HepG2 (cell line): Measurements from ENCODE around the gene SNRPN. TPM values are rescaled to one million over a fixed set of nuclear protein-coding genes. Genes with fewer than 3 reads are reported as not detected.

ENCODE experiments used
- CENPT ChIP-seq: sonication (generic); formaldehyde crosslinking; IDR thresholded peaks from 2 replicates; pipeline ENCODE4 v1.8.0; 2022; ENCODE audit warnings: low read depth, mild to moderate bottlenecking, moderate library complexity, missing genetic modification reagents
- DMAP1 ChIP-seq: IDR thresholded peaks from 2 replicates; pipeline ENCODE4 v1.6.1; 2016
- GABPA ChIP-seq, 2 experiments: IDR thresholded peaks; 2 replicates each; pipeline ENCODE4 v1.6.1; 2011 to 2016; ENCODE audit warnings: low read depth in 2 of 2, low read length in 1 of 2, missing biosample characterization in 1 of 2, missing genetic modification characterization in 1 of 2
- KDM5A ChIP-seq: fragments of 200-600 bp; sonication (generic); IDR thresholded peaks from 2 replicates; pipeline ENCODE4 v1.7.0; 2018; ENCODE audit warnings: antibody characterized with exemption, mild to moderate bottlenecking, low read length, borderline replicate concordance
- MAZ ChIP-seq, 2 experiments: sonication (generic) in 1 of 2; formaldehyde crosslinking in 1 of 2; IDR thresholded peaks; 2 replicates each; pipeline versions ENCODE4 v1.5.0 to v1.6.1; 2012 to 2020; ENCODE audit warnings: low read depth in 2 of 2, mild to moderate bottlenecking in 2 of 2, borderline replicate concordance in 1 of 2, improper control_type of control experiment in 1 of 2, low read length in 1 of 2, missing genetic modification reagents in 1 of 2, moderate library complexity in 1 of 2
- PHF20 ChIP-seq: sonication (generic); formaldehyde crosslinking; IDR thresholded peaks from 2 replicates; pipeline ENCODE4 v1.5.0; 2020; ENCODE audit warnings: mild to moderate bottlenecking, missing genetic modification reagents
- PHF5A ChIP-seq: IDR thresholded peaks from one replicate; pipeline ENCODE4 v1.6.1; 2018; ENCODE audit warnings: low read depth, missing genetic modification reagents; ENCODE audit not compliant: unreplicated experiment
- TEAD3 ChIP-seq: optimal IDR thresholded peaks from 2 replicates; pipeline ENCODE3; 2016; ENCODE audit warnings: borderline replicate concordance
- THAP11 ChIP-seq: IDR thresholded peaks from 2 replicates; pipeline ENCODE4 v1.6.1; 2016; ENCODE audit warnings: missing biosample characterization, missing genetic modification reagents
- XRCC5 ChIP-seq: fragments of 200-400 bp; formaldehyde crosslinking; optimal IDR thresholded peaks from 2 replicates; pipeline ENCODE3; 2017; ENCODE audit warnings: mild to moderate bottlenecking, low read length
- ZMYM3 ChIP-seq: sonication (generic); formaldehyde crosslinking; IDR thresholded peaks from 2 replicates; pipeline ENCODE4 v1.5.1; 2020; ENCODE audit warnings: mild to moderate bottlenecking, missing genetic modification reagents
- ZNF101 ChIP-seq: sonication (generic); formaldehyde crosslinking; IDR thresholded peaks from 2 replicates; pipeline ENCODE4 v1.4.0; 2020; ENCODE audit warnings: mild to moderate bottlenecking, low read depth, missing genetic modification reagents, borderline replicate concordance
- ZNF256 ChIP-seq: sonication (generic); formaldehyde crosslinking; conservative IDR thresholded peaks from 2 replicates; pipeline ENCODE4 v1.4.0; 2020; ENCODE audit warnings: missing genetic modification reagents
- ZNF460 ChIP-seq: sonication (generic); formaldehyde crosslinking; IDR thresholded peaks from 2 replicates; pipeline ENCODE4 v1.5.1; 2020; ENCODE audit warnings: missing genetic modification reagents, mild to moderate bottlenecking, borderline replicate concordance
- ZNF543 ChIP-seq: sonication (generic); formaldehyde crosslinking; IDR thresholded peaks from 2 replicates; pipeline ENCODE4 v1.4.0; 2020; ENCODE audit warnings: mild to moderate bottlenecking, missing genetic modification reagents
- ZNF572 ChIP-seq: sonication (generic); formaldehyde crosslinking; IDR thresholded peaks from 2 replicates; pipeline ENCODE4 v1.5.1; 2020; ENCODE audit warnings: mild to moderate bottlenecking, missing genetic modification reagents
- ZNF580 ChIP-seq: IDR thresholded peaks from 2 replicates; pipeline ENCODE4 v1.6.1; 2016; ENCODE audit warnings: low read depth, borderline replicate concordance
- polyA plus RNA-seq, 8 experiments: library from polyadenylated mRNA; depleted of rRNA in 3 of 8; stranded (reverse) in 7 of 8; unstranded in 1 of 8; fragments of >200 nt; fragmentation: Illumina TruSeq in 4 of 8; extraction: Trizol in 4 of 8; gene quantifications; 2 replicates each; pipeline versions ENCODE4 v1.2.1 to v1.2.3, GENCODE V29; 2011 to 2016; ENCODE audit warnings: low read depth in 4 of 8, missing spikeins in 1 of 8, mixed read lengths in 1 of 8; ENCODE audit not compliant: insufficient read depth in 1 of 8
- total RNA-seq, 5 experiments: library from RNA; depleted of rRNA; stranded (reverse); fragments of >200 nt; fragmentation: Illumina TruSeq; extraction: Trizol; gene quantifications; 2 replicates each; pipeline ENCODE4 v1.2.3, GENCODE V29; 2016; ENCODE audit warnings: low read depth in 1 of 5
- TF ChIP-seq, protein P1 (sequence below): sonication (generic); formaldehyde crosslinking; IDR thresholded peaks from 2 replicates; pipeline ENCODE4 v1.4.0; 2020; ENCODE audit warnings: mild to moderate bottlenecking, missing genetic modification reagents
- TF ChIP-seq, protein P2 (sequence below): IDR thresholded peaks from 2 replicates; pipeline ENCODE4 v1.6.1; 2016; ENCODE audit warnings: mild to moderate bottlenecking
- TF ChIP-seq, protein P3 (sequence below): sonication (generic); formaldehyde crosslinking; IDR thresholded peaks from 2 replicates; pipeline ENCODE4 v1.8.0; 2022; ENCODE audit warnings: mild to moderate bottlenecking, missing genetic modification reagents, borderline replicate concordance

Gene SNRPN
- total and polyA plus RNA-seq, 2 of the 13 experiments (the other 11 are each of a cell fraction or from before 2014, with no cell fraction given) = 133 to 212 TPM

GRCh38 chr15:24956111-24956838 lies 1.5 kb downstream of the SNRPN start (continued):
- TF ChIP-seq MAZ (IDR thresholded peaks at IDR 0.05; ENCODE audit: borderline replicate concordance, low read depth, low read length) = no peak
- TF ChIP-seq MAZ (CRISPR knock-in tag; IDR thresholded peaks at IDR 0.05; ENCODE audit: low read depth) = peak; percentile 62; the same call in 1 of the 2 replicates
- no peak for TF ChIP-seq TEAD3 (CRISPR knock-in tag)
- peak; percentile 31; the same call in 1 of the 2 replicates for TF ChIP-seq KDM5A
- TF ChIP-seq ZNF256 (CRISPR knock-in tag) = no peak
- TF ChIP-seq DMAP1 (CRISPR knock-in tag) = peak; percentile 56
- no peak for TF ChIP-seq ZNF543 (CRISPR knock-in tag)
- TF ChIP-seq, protein P1, sequence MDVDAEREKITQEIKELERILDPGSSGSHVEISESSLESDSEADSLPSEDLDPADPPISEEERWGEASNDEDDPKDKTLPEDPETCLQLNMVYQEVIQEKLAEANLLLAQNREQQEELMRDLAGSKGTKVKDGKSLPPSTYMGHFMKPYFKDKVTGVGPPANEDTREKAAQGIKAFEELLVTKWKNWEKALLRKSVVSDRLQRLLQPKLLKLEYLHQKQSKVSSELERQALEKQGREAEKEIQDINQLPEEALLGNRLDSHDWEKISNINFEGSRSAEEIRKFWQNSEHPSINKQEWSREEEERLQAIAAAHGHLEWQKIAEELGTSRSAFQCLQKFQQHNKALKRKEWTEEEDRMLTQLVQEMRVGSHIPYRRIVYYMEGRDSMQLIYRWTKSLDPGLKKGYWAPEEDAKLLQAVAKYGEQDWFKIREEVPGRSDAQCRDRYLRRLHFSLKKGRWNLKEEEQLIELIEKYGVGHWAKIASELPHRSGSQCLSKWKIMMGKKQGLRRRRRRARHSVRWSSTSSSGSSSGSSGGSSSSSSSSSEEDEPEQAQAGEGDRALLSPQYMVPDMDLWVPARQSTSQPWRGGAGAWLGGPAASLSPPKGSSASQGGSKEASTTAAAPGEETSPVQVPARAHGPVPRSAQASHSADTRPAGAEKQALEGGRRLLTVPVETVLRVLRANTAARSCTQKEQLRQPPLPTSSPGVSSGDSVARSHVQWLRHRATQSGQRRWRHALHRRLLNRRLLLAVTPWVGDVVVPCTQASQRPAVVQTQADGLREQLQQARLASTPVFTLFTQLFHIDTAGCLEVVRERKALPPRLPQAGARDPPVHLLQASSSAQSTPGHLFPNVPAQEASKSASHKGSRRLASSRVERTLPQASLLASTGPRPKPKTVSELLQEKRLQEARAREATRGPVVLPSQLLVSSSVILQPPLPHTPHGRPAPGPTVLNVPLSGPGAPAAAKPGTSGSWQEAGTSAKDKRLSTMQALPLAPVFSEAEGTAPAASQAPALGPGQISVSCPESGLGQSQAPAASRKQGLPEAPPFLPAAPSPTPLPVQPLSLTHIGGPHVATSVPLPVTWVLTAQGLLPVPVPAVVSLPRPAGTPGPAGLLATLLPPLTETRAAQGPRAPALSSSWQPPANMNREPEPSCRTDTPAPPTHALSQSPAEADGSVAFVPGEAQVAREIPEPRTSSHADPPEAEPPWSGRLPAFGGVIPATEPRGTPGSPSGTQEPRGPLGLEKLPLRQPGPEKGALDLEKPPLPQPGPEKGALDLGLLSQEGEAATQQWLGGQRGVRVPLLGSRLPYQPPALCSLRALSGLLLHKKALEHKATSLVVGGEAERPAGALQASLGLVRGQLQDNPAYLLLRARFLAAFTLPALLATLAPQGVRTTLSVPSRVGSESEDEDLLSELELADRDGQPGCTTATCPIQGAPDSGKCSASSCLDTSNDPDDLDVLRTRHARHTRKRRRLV (CRISPR knock-in tag) = peak; percentile 48; the same call in 1 of the 2 replicates
- no peak for TF ChIP-seq CENPT (CRISPR knock-in tag)
- TF ChIP-seq XRCC5 = peak; percentile 24
- no peak for TF ChIP-seq ZNF572 (CRISPR knock-in tag)
- TF ChIP-seq, protein P2, sequence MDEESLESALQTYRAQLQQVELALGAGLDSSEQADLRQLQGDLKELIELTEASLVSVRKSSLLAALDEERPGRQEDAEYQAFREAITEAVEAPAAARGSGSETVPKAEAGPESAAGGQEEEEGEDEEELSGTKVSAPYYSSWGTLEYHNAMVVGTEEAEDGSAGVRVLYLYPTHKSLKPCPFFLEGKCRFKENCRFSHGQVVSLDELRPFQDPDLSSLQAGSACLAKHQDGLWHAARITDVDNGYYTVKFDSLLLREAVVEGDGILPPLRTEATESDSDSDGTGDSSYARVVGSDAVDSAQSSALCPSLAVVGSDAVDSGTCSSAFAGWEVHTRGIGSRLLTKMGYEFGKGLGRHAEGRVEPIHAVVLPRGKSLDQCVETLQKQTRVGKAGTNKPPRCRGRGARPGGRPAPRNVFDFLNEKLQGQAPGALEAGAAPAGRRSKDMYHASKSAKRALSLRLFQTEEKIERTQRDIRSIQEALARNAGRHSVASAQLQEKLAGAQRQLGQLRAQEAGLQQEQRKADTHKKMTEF (CRISPR knock-in tag) = 0 out of 2 replicates have a peak, but pooled peaks have one; percentile 27
- TF ChIP-seq ZMYM3 (CRISPR knock-in tag) = no peak
- TF ChIP-seq, protein P3, sequence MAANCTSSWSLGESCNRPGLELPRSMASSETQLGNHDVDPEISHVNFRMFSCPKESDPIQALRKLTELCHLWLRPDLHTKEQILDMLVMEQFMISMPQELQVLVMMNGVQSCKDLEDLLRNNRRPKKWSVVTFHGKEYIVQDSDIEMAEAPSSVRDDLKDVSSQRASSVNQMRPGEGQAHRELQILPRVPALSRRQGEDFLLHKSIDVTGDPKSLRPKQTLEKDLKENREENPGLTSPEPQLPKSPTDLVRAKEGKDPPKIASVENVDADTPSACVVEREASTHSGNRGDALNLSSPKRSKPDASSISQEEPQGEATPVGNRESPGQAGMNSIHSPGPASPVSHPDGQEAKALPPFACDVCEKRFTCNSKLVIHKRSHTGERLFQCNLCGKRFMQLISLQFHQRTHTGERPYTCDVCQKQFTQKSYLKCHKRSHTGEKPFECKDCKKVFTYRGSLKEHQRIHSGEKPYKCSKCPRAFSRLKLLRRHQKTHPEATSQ (CRISPR knock-in tag) = no peak
- peak; percentile 34; the same call in 1 of the 2 replicates for TF ChIP-seq ZNF580
- no peak for TF ChIP-seq GABPA (IDR thresholded peaks at IDR 0.05; ENCODE audit: low read depth, low read length)
- TF ChIP-seq GABPA (CRISPR knock-in tag; IDR thresholded peaks at IDR 0.05; ENCODE audit: low read depth) = peak; percentile 47; the same call in 1 of the 2 replicates
- TF ChIP-seq THAP11 (CRISPR knock-in tag) = peak; percentile 38
- TF ChIP-seq ZNF101 (CRISPR knock-in tag) = no peak
- TF ChIP-seq ZNF460 (CRISPR knock-in tag) = no peak
- peak; percentile 29; the same call in 1 of the 2 replicates for TF ChIP-seq PHF20 (CRISPR knock-in tag)
- TF ChIP-seq PHF5A (CRISPR knock-in tag) = no peak
